GM23338 (cell line): ENCODE measurements around the gene CD226. TPM values are rescaled to one million over a fixed set of nuclear protein-coding genes. Genes with fewer than 3 reads are reported as not detected.

Experiments
- ATAC-seq: fragments of 200-7000 bp; cut with Tn5 transposase; 3 replicates; pipeline ENCODE4 v1.9.1; 2020
- DNase-seq: peaks from one replicate; pipeline ENCODE4 v3.0.0-alpha.2; 2015; ENCODE audit warnings: low spot score
- H2AFZ ChIP-seq: fragments of 200-600 bp; sonication (generic); 2 replicates; pipeline ENCODE4 v1.8.0; 2016; ENCODE audit warnings: antibody characterized with exemption, mild to moderate bottlenecking, moderate library complexity
- H3F3A ChIP-seq: fragments of 200-600 bp; sonication (generic); replicated peaks from 2 replicates; pipeline ENCODE4 v1.8.0; 2017; ENCODE audit warnings: antibody characterized with exemption, mixed run types, low read depth
- H3K27ac ChIP-seq: fragments of 200-600 bp; sonication (generic); 2 replicates; pipeline ENCODE4 v1.6.1; 2016; ENCODE audit warnings: low read depth
- H3K27me3 ChIP-seq: fragments of 200-600 bp; sonication (generic); 2 replicates; pipeline ENCODE4 v1.8.0; 2016; ENCODE audit warnings: mild to moderate bottlenecking, mixed run types, moderate library complexity; ENCODE audit not compliant: insufficient read depth
- H3K36me3 ChIP-seq: fragments of 200-600 bp; sonication (generic); 2 replicates; pipeline ENCODE4 v1.8.0; 2016; ENCODE audit warnings: mild to moderate bottlenecking; ENCODE audit not compliant: insufficient read depth
- H3K4me1 ChIP-seq: fragments of 200-600 bp; sonication (generic); 2 replicates; pipeline ENCODE4 v1.8.0; 2016; ENCODE audit warnings: mild to moderate bottlenecking, moderate library complexity; ENCODE audit not compliant: insufficient read depth
- H3K4me2 ChIP-seq: fragments of 200-600 bp; sonication (generic); 2 replicates; pipeline ENCODE4 v1.7.1; 2017; ENCODE audit warnings: mixed run types
- H3K4me3 ChIP-seq: fragments of 200-600 bp; sonication (generic); 2 replicates; pipeline ENCODE4 v1.6.1; 2016; ENCODE audit warnings: mixed run types
- H3K79me2 ChIP-seq: fragments of 200-600 bp; sonication (generic); replicated peaks from 2 replicates; pipeline ENCODE4 v1.8.0; 2017; ENCODE audit warnings: mild to moderate bottlenecking; ENCODE audit not compliant: insufficient read depth
- H3K9me2 ChIP-seq: fragments of 200-600 bp; sonication (generic); 2 replicates; pipeline ENCODE4 v1.8.0; 2017; ENCODE audit not compliant: insufficient read depth
- H4K20me1 ChIP-seq: fragments of 200-600 bp; sonication (generic); replicated peaks from 2 replicates; pipeline ENCODE4 v1.8.0; 2017; ENCODE audit warnings: mild to moderate bottlenecking; ENCODE audit not compliant: insufficient read depth
- H3K27ac Mint-ChIP-seq: 2 replicates; pipeline ENCODE4 v1.8.0; 2020; ENCODE audit warnings: inconsistent platforms, mild to moderate bottlenecking, moderate library complexity, mixed read lengths
- H3K27me3 Mint-ChIP-seq: 3 replicates; pipeline ENCODE4 v1.8.0; 2022; ENCODE audit warnings: low read depth, mild to moderate bottlenecking, moderate library complexity, mixed read lengths, inconsistent platforms; ENCODE audit not compliant: insufficient read depth, poor library complexity
- H3K36me3 Mint-ChIP-seq: 3 replicates; pipeline ENCODE4 v1.8.0; 2021; ENCODE audit warnings: low read depth, mild to moderate bottlenecking, inconsistent platforms, moderate library complexity, mixed read lengths
- H3K4me1 Mint-ChIP-seq: 3 replicates; pipeline ENCODE4 v1.8.0; 2020; ENCODE audit warnings: mild to moderate bottlenecking, inconsistent platforms, mixed read lengths
- H3K4me3 Mint-ChIP-seq: 3 replicates; pipeline ENCODE4 v1.8.0; 2021; ENCODE audit warnings: moderate library complexity, mild to moderate bottlenecking, inconsistent platforms, mixed read lengths
- H3K9me3 Mint-ChIP-seq: 3 replicates; pipeline ENCODE4 v1.8.0; 2020; ENCODE audit warnings: moderate library complexity, mild to moderate bottlenecking, inconsistent platforms, mixed read lengths
- CREB1 ChIP-seq: fragments of 250-450 bp; sonication (Bioruptor Pico); IDR thresholded peaks from 2 replicates; pipeline ENCODE4 v1.5.0; 2020; ENCODE audit warnings: low read depth, mild to moderate bottlenecking, moderate library complexity
- EZH2phosphoT487 ChIP-seq: fragments of 200-600 bp; sonication (generic); IDR thresholded peaks from one replicate; pipeline ENCODE4 v1.8.1; 2018; ENCODE audit warnings: antibody characterized with exemption; ENCODE audit not compliant: unreplicated experiment
- JUNB ChIP-seq: IDR thresholded peaks from one replicate; pipeline ENCODE4 v1.6.1; 2016; ENCODE audit warnings: antibody characterized with exemption; ENCODE audit not compliant: unreplicated experiment
- NANOG ChIP-seq: IDR thresholded peaks from 2 replicates; pipeline ENCODE4 v1.6.1; 2016; ENCODE audit warnings: antibody characterized with exemption, borderline replicate concordance
- STAT1 ChIP-seq: IDR thresholded peaks from one replicate; pipeline ENCODE4 v1.6.1; 2016; ENCODE audit warnings: antibody characterized with exemption; ENCODE audit not compliant: unreplicated experiment
- ZNF114 ChIP-seq: fragments of 250-450 bp; sonication (Bioruptor Pico); IDR thresholded peaks from 2 replicates; pipeline ENCODE4 v1.5.0; 2020; ENCODE audit warnings: mild to moderate bottlenecking, moderate library complexity
- ZNF331 ChIP-seq: fragments of 250-450 bp; sonication (Bioruptor Pico); IDR thresholded peaks from 2 replicates; pipeline ENCODE4 v1.5.0; 2020; ENCODE audit warnings: low read depth, mild to moderate bottlenecking, moderate library complexity
- polyA plus RNA-seq: library from polyadenylated mRNA; unstranded; fragments of >200 nt; fragmentation: Nextera tagmentation; extraction: Ambion mirVana; gene quantifications from 2 replicates; pipeline ENCODE4 v1.2.1, GENCODE V29; 2016
- total RNA-seq: library from RNA; depleted of rRNA; stranded (reverse); fragments of >200 nt; shearing (Covaris generic); gene quantifications from 2 replicates; pipeline ENCODE4 v1.2.3, GENCODE V29; 2014
- TF ChIP-seq, protein P1 (sequence below): IDR thresholded peaks from 2 replicates; pipeline ENCODE4 v1.6.1; 2016; ENCODE audit warnings: antibody characterized with exemption
- TF ChIP-seq, protein P2 (sequence below): fragments of 250-450 bp; sonication (Bioruptor Pico); IDR thresholded peaks from 2 replicates; pipeline ENCODE4 v1.5.0; 2020; ENCODE audit warnings: mild to moderate bottlenecking, moderate library complexity

The CD226 gene
- total and polyA plus RNA-seq, 2 experiments from 2014 or later, result not detected

DNA sequence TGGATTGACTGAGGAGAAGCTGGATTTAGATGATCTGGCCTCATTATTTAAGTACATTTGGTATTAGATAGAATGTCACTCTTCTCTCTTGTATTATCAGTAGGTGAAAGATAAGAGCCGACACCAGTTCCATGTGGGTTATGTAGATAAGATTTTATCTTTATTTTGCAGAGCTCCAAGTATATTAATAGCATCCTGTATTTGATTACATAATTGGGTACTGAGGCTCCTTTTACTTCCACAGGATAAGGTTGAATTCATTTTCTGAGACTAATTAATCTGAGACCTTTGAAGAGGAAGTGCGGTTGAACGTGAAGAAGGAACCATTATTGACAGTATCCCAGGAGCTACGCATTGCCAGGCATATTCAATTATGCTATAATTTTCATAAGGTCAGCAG lies 32.8 kb upstream of the CD226 start:
- no peak overlapping the region for H3K4me2 ChIP-seq
- no peak for ATAC-seq
- H3K4me3 Mint-ChIP-seq, result no peak overlapping the region
- H3K79me2 ChIP-seq, result no peaks in the 10 kb centered on the region
- no peak for TF ChIP-seq ZNF114 (CRISPR knock-in tag)
- no peak for TF ChIP-seq STAT1
- TF ChIP-seq, protein P1, sequence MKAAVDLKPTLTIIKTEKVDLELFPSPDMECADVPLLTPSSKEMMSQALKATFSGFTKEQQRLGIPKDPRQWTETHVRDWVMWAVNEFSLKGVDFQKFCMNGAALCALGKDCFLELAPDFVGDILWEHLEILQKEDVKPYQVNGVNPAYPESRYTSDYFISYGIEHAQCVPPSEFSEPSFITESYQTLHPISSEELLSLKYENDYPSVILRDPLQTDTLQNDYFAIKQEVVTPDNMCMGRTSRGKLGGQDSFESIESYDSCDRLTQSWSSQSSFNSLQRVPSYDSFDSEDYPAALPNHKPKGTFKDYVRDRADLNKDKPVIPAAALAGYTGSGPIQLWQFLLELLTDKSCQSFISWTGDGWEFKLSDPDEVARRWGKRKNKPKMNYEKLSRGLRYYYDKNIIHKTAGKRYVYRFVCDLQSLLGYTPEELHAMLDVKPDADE, result no peak
- TF ChIP-seq NANOG, result no peak
- TF ChIP-seq, protein P2, sequence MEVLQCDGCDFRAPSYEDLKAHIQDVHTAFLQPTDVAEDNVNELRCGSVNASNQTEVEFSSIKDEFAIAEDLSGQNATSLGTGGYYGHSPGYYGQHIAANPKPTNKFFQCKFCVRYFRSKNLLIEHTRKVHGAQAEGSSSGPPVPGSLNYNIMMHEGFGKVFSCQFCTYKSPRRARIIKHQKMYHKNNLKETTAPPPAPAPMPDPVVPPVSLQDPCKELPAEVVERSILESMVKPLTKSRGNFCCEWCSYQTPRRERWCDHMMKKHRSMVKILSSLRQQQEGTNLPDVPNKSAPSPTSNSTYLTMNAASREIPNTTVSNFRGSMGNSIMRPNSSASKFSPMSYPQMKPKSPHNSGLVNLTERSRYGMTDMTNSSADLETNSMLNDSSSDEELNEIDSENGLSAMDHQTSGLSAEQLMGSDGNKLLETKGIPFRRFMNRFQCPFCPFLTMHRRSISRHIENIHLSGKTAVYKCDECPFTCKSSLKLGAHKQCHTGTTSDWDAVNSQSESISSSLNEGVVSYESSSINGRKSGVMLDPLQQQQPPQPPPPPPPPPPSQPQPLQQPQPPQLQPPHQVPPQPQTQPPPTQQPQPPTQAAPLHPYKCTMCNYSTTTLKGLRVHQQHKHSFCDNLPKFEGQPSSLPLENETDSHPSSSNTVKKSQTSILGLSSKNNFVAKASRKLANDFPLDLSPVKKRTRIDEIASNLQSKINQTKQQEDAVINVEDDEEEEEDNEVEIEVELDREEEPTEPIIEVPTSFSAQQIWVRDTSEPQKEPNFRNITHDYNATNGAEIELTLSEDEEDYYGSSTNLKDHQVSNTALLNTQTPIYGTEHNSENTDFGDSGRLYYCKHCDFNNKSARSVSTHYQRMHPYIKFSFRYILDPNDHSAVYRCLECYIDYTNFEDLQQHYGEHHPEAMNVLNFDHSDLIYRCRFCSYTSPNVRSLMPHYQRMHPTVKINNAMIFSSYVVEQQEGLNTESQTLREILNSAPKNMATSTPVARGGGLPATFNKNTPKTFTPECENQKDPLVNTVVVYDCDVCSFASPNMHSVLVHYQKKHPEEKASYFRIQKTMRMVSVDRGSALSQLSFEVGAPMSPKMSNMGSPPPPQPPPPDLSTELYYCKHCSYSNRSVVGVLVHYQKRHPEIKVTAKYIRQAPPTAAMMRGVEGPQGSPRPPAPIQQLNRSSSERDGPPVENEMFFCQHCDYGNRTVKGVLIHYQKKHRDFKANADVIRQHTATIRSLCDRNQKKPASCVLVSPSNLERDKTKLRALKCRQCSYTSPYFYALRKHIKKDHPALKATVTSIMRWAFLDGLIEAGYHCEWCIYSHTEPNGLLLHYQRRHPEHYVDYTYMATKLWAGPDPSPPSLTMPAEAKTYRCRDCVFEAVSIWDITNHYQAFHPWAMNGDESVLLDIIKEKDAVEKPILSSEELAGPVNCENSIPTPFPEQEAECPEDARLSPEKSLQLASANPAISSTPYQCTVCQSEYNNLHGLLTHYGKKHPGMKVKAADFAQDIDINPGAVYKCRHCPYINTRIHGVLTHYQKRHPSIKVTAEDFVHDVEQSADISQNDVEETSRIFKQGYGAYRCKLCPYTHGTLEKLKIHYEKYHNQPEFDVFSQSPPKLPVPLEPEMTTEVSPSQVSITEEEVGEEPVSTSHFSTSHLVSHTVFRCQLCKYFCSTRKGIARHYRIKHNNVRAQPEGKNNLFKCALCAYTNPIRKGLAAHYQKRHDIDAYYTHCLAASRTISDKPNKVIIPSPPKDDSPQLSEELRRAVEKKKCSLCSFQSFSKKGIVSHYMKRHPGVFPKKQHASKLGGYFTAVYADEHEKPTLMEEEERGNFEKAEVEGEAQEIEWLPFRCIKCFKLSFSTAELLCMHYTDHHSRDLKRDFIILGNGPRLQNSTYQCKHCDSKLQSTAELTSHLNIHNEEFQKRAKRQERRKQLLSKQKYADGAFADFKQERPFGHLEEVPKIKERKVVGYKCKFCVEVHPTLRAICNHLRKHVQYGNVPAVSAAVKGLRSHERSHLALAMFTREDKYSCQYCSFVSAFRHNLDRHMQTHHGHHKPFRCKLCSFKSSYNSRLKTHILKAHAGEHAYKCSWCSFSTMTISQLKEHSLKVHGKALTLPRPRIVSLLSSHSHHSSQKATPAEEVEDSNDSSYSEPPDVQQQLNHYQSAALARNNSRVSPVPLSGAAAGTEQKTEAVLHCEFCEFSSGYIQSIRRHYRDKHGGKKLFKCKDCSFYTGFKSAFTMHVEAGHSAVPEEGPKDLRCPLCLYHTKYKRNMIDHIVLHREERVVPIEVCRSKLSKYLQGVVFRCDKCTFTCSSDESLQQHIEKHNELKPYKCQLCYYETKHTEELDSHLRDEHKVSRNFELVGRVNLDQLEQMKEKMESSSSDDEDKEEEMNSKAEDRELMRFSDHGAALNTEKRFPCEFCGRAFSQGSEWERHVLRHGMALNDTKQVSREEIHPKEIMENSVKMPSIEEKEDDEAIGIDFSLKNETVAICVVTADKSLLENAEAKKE (CRISPR knock-in tag), result no peak
- TF ChIP-seq JUNB, result no peak
- TF ChIP-seq ZNF331 (CRISPR knock-in tag), result no peak
- no peak for TF ChIP-seq CREB1 (CRISPR knock-in tag)
- TF ChIP-seq EZH2phosphoT487, result no peak
- DNase-seq, result no peak
- peaks cover 22% of the 10 kb centered on the region for H3K4me1 Mint-ChIP-seq
- no peak overlapping the region for H3K27ac Mint-ChIP-seq
- peaks cover 14% of the 10 kb centered on the region; the same call in 1 of the 2 replicates for H3K9me2 ChIP-seq
- peaks cover 15% of the 10 kb centered on the region for H3K4me1 ChIP-seq
- peaks cover 19% of the 10 kb centered on the region for H3K36me3 Mint-ChIP-seq
- no peaks in the 10 kb centered on the region for H3K27me3 Mint-ChIP-seq
- H3K9me3 Mint-ChIP-seq, result peaks cover 17% of the 10 kb centered on the region
- no peaks in the 10 kb centered on the region for H4K20me1 ChIP-seq
- no peak overlapping the region for H3K27ac ChIP-seq
- no peaks in the 10 kb centered on the region for H3F3A ChIP-seq
- no peaks in the 10 kb centered on the region for H3K36me3 ChIP-seq
- no peak overlapping the region for H3K4me3 ChIP-seq
- no peaks in the 10 kb centered on the region for H3K27me3 ChIP-seq
- H2AFZ ChIP-seq, result no peak overlapping the region
